Neural progenitor cell (in vitro differentiated cells): ENCODE measurements around the gene QRICH1. TPM values are rescaled to one million over a fixed set of nuclear protein-coding genes. Genes with fewer than 3 reads are reported as not detected.

Experiments
- DNase-seq: peaks from one replicate; pipeline ENCODE4 v3.0.0-alpha.2; 2016; ENCODE audit warnings: low spot score
- H2AFZ ChIP-seq: fragments of 200-600 bp; sonication (generic); replicated peaks from 2 replicates; pipeline ENCODE4 v1.6.1; 2016; ENCODE audit warnings: antibody characterized with exemption
- H3F3A ChIP-seq: fragments of 200-600 bp; sonication (generic); 2 replicates; pipeline ENCODE4 v1.6.1; 2016; ENCODE audit warnings: antibody characterized with exemption, low read depth
- H3K27ac ChIP-seq: fragments of 200-600 bp; sonication (generic); 2 replicates; pipeline ENCODE4 v1.5.1; 2016; ENCODE audit warnings: mild to moderate bottlenecking
- H3K27me3 ChIP-seq: fragments of 200-600 bp; sonication (generic); 2 replicates; pipeline ENCODE4 v1.6.1; 2016; ENCODE audit warnings: mild to moderate bottlenecking, moderate library complexity
- H3K36me3 ChIP-seq: fragments of 200-600 bp; sonication (generic); 2 replicates; pipeline ENCODE4 v1.5.1; 2016
- H3K4me1 ChIP-seq: fragments of 200-600 bp; sonication (generic); 2 replicates; pipeline ENCODE4 v1.6.1; 2016; ENCODE audit warnings: mixed run types
- H3K4me2 ChIP-seq: fragments of 200-600 bp; sonication (generic); 2 replicates; pipeline ENCODE4 v1.6.1; 2016
- H3K4me3 ChIP-seq: fragments of 200-600 bp; sonication (generic); 2 replicates; pipeline ENCODE4 v1.5.1; 2016
- H3K79me2 ChIP-seq: fragments of 200-600 bp; sonication (generic); 2 replicates; pipeline ENCODE4 v1.6.1; 2016; ENCODE audit warnings: low read depth
- H3K9ac ChIP-seq: fragments of 200-600 bp; sonication (generic); 2 replicates; pipeline ENCODE4 v1.6.1; 2016
- H3K9me3 ChIP-seq: fragments of 200-600 bp; sonication (generic); 2 replicates; pipeline ENCODE4 v1.5.1; 2016; ENCODE audit warnings: low read depth
- H4K20me1 ChIP-seq: fragments of 200-600 bp; sonication (generic); 2 replicates; pipeline ENCODE4 v1.6.1; 2016; ENCODE audit warnings: low read depth
- H3K27ac Mint-ChIP-seq: 3 replicates; pipeline ENCODE4 v1.8.0; 2021; ENCODE audit warnings: mixed read lengths
- H3K27me3 Mint-ChIP-seq: 2 replicates; pipeline ENCODE4 v1.8.0; 2022; ENCODE audit warnings: low read depth, mild to moderate bottlenecking, inconsistent platforms, moderate library complexity, mixed read lengths; ENCODE audit not compliant: insufficient read depth
- H3K36me3 Mint-ChIP-seq: 3 replicates; pipeline ENCODE4 v1.8.0; 2021; ENCODE audit warnings: mixed read lengths
- H3K4me1 Mint-ChIP-seq: 3 replicates; pipeline ENCODE4 v1.8.0; 2021; ENCODE audit warnings: mixed read lengths
- H3K4me3 Mint-ChIP-seq: 3 replicates; pipeline ENCODE4 v1.8.0; 2021; ENCODE audit warnings: mild to moderate bottlenecking, moderate library complexity, mixed read lengths
- H3K9me3 Mint-ChIP-seq: 3 replicates; pipeline ENCODE4 v1.8.0; 2020; ENCODE audit warnings: mixed read lengths
- EZH2 ChIP-seq: fragments of 200-600 bp; sonication (generic); IDR thresholded peaks from 2 replicates; pipeline ENCODE4 v1.6.1; 2017; ENCODE audit warnings: antibody characterized with exemption, mild to moderate bottlenecking, moderate library complexity
- EZH2phosphoT487 ChIP-seq: fragments of 200-600 bp; sonication (generic); IDR thresholded peaks from 2 replicates; pipeline ENCODE4 v1.6.1; 2017; ENCODE audit warnings: antibody characterized with exemption
- total RNA-seq: library from RNA; depleted of rRNA; stranded (reverse); fragments of >200 nt; gene quantifications from 2 replicates; pipeline ENCODE4 v1.2.3, GENCODE V29; 2015; ENCODE audit warnings: low replicate concordance
- TF ChIP-seq, protein P1 (sequence below): fragments of 200-600 bp; sonication (generic); IDR thresholded peaks from 2 replicates; pipeline ENCODE4 v1.5.1; 2017; ENCODE audit warnings: antibody characterized with exemption, mild to moderate bottlenecking

The QRICH1 gene
- total RNA-seq, 1 donor from 2014 or later, result 167 TPM

- H3K27ac Mint-ChIP-seq, result no peak overlapping the region
- H3K4me1 Mint-ChIP-seq, result peaks cover 19% of the 10 kb centered on the region
- peaks cover 6% of the 10 kb centered on the region for H3K27me3 Mint-ChIP-seq
- no peaks in the 10 kb centered on the region for H3K9me3 ChIP-seq
- no peak overlapping the region for H3K4me3 ChIP-seq
- peaks cover 70% of the 10 kb centered on the region for H4K20me1 ChIP-seq
- no peak overlapping the region for H2AFZ ChIP-seq
- peaks cover 8% of the 10 kb centered on the region for H3K4me1 ChIP-seq
- H3K27ac ChIP-seq, result no peak overlapping the region
- peak overlapping the region; percentile 74 for H3K4me3 Mint-ChIP-seq
- no peak overlapping the region for H3K9ac ChIP-seq
- H3K79me2 ChIP-seq, result peaks cover 48% of the 10 kb centered on the region
- H3K36me3 ChIP-seq, result no peaks in the 10 kb centered on the region
- H3K9me3 Mint-ChIP-seq, result no peaks in the 10 kb centered on the region
- DNase-seq, result no peak
- peaks cover 21% of the 10 kb centered on the region for H3K36me3 Mint-ChIP-seq
- H3F3A ChIP-seq, result peaks cover 55% of the 10 kb centered on the region
- no peaks in the 10 kb centered on the region for H3K27me3 ChIP-seq
- TF ChIP-seq, protein P1, sequence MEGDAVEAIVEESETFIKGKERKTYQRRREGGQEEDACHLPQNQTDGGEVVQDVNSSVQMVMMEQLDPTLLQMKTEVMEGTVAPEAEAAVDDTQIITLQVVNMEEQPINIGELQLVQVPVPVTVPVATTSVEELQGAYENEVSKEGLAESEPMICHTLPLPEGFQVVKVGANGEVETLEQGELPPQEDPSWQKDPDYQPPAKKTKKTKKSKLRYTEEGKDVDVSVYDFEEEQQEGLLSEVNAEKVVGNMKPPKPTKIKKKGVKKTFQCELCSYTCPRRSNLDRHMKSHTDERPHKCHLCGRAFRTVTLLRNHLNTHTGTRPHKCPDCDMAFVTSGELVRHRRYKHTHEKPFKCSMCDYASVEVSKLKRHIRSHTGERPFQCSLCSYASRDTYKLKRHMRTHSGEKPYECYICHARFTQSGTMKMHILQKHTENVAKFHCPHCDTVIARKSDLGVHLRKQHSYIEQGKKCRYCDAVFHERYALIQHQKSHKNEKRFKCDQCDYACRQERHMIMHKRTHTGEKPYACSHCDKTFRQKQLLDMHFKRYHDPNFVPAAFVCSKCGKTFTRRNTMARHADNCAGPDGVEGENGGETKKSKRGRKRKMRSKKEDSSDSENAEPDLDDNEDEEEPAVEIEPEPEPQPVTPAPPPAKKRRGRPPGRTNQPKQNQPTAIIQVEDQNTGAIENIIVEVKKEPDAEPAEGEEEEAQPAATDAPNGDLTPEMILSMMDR, result no peak
- TF ChIP-seq EZH2phosphoT487 (no peak), EZH2 (no peak)
- H3K4me2 ChIP-seq, result no peak overlapping the region
Measured at GRCh38 chr3:49015765-49016164, 78.1 kb downstream of the QRICH1 start.

DNA sequence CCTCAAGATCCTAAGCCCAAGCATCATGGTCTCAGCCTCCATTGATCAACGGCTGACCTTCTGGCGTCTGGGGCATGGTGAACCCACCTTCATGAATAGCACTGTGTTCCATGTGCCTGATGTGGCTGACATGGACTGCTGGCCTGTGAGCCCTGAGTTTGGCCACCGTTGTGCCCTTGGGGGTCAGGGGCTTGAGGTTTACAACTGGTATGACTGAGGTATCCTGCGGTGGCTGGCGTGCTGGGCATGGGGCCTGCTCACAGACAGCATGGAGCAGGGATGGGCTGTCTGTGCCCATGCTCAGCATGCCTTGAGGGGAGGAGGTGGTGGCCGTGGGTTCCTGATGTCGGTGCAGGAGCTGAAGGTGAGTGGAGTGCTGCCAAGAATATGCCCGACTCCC, 78.8 kb downstream of the QRICH1 start:
- peaks cover 5% of the 10 kb centered on the region for H3K27me3 Mint-ChIP-seq
- Histone ChIP-seq H3K4me1 (peaks cover 6% of the 10 kb centered on the region), H3K4me3 (no peak overlapping the region), H2AFZ (no peak overlapping the region), H3K27me3 (no peaks in the 10 kb centered on the region), H4K20me1 (peaks cover 75% of the 10 kb centered on the region), H3K27ac (no peak overlapping the region), H3K4me2 (no peak overlapping the region), H3K79me2 (peaks cover 48% of the 10 kb centered on the region), H3F3A (peaks cover 52% of the 10 kb centered on the region), H3K36me3 (no peaks in the 10 kb centered on the region), H3K9ac (no peak overlapping the region), H3K9me3 (no peaks in the 10 kb centered on the region)
- no peak for DNase-seq
- no peak overlapping the region for H3K27ac Mint-ChIP-seq
- TF ChIP-seq EZH2, result no peak
- TF ChIP-seq, protein P1, result no peak
- TF ChIP-seq EZH2phosphoT487, result no peak
- peaks cover 21% of the 10 kb centered on the region for H3K36me3 Mint-ChIP-seq
- H3K4me1 Mint-ChIP-seq, result peaks cover 16% of the 10 kb centered on the region
- peak overlapping the region; percentile 9 for H3K4me3 Mint-ChIP-seq
- H3K9me3 Mint-ChIP-seq, result no peaks in the 10 kb centered on the region

DNA sequence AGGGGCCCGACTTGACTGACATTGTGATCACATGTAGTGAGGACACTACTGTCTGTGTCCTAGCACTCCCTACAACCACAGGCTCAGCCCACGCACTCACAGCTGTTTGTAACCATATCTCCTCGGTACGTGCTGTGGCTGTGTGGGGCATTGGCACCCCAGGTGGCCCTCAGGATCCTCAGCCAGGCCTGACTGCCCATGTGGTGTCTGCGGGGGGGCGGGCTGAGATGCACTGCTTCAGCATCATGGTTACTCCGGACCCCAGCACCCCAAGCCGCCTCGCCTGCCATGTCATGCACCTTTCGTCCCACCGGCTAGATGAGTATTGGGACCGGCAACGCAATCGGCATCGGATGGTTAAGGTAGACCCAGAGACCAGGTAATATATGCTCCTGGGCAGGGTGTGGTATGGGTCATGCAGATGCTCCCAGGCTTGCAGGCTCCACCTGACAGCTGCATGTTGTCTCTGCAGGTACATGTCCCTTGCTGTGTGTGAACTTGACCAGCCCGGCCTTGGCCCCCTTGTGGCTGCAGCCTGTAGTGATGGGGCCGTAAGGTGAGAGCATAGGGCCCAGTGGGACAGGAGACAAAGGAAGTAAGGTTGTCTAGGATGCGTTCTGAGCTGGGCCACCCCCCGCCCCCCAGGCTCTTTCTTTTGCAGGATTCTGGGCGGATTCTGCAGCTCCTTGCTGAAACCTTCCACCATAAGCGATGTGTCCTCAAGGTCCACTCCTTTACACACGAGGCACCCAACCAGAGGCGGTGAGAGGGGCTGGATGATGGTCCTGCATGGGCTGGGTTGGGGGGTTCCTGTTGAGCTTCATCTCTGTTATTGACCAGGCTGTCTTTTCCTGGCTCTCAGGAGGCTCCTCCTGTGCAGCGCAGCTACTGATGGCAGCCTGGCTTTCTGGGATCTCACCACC, 79.9 kb downstream of the QRICH1 start:
- Histone ChIP-seq H3K27ac (no peak overlapping the region), H3K79me2 (peaks cover 48% of the 10 kb centered on the region), H3F3A (peaks cover 41% of the 10 kb centered on the region), H2AFZ (no peak overlapping the region), H3K9ac (no peak overlapping the region), H3K4me2 (no peak overlapping the region), H3K27me3 (no peaks in the 10 kb centered on the region), H3K9me3 (no peaks in the 10 kb centered on the region), H3K4me1 (no peaks in the 10 kb centered on the region), H3K4me3 (no peak overlapping the region), H4K20me1 (peaks cover 84% of the 10 kb centered on the region), H3K36me3 (no peaks in the 10 kb centered on the region)
- DNase-seq, result no peak
- Mint-ChIP-seq H3K9me3 (no peaks in the 10 kb centered on the region), H3K27me3 (peaks cover 4% of the 10 kb centered on the region), H3K4me3 (no peak overlapping the region), H3K4me1 (peaks cover 13% of the 10 kb centered on the region), H3K36me3 (peaks cover 21% of the 10 kb centered on the region), H3K27ac (no peak overlapping the region)
- TF ChIP-seq EZH2phosphoT487, result no peak
- TF ChIP-seq, protein P1, result peak; percentile 48
- no peak for TF ChIP-seq EZH2
